ENCODE data around the gene ADAMTSL4. TPM values are rescaled to one million over a fixed set of nuclear protein-coding genes. Genes with fewer than 3 reads are reported as not detected.
A peak's percentile ranks its signal among the peaks of the same experiment; 100 is the strongest.

The ADAMTSL4 gene
- total and polyA plus RNA-seq, 9 of the 15 experiments (the other 6 are each of a cell fraction or from before 2014, with no cell fraction given): 12.7 to 212 (median 35.6) TPM

DNA sequence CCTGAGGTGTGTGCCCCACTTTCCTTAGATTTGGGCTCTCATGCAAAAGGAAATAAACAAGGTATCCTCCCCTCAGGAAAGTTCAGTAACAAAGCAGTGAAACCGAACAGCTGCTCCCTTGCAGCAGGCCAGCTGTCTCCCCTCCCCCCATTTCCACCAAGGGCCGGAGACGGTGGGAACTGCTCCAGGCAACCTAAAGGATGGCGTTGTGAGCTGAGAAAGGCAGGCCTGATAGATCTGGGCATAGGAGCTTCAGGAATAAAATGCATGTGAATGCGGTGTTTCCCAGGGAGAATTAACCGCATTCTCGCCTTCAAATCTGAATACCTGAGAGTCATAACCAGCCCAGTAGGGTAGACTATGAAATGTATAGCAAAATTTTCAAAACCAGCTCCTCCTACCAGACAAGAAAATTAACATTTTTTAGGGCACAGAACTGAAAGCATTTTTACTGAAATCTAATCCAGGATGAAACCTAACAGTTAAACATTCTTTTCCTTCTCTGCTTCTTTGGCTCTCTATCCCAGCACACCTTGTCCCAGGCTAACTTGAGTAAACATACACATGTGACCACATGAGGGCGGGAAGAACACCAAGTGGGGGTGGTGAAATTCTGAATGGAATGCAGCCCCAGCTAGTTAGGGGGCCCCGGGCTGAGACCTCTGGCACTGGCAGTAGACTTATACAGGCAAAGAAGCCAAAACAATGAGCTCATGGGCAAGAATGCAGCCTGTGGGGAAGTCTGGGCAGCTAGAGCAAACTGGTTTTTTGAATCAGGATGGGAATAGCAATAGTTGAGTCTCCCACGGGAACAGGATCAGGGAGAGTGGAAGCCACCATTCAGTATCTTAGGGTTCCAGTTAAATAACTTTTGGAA is 18.7 kb downstream of the ADAMTSL4 start (continued):
- TF ChIP-seq, protein P1, sequence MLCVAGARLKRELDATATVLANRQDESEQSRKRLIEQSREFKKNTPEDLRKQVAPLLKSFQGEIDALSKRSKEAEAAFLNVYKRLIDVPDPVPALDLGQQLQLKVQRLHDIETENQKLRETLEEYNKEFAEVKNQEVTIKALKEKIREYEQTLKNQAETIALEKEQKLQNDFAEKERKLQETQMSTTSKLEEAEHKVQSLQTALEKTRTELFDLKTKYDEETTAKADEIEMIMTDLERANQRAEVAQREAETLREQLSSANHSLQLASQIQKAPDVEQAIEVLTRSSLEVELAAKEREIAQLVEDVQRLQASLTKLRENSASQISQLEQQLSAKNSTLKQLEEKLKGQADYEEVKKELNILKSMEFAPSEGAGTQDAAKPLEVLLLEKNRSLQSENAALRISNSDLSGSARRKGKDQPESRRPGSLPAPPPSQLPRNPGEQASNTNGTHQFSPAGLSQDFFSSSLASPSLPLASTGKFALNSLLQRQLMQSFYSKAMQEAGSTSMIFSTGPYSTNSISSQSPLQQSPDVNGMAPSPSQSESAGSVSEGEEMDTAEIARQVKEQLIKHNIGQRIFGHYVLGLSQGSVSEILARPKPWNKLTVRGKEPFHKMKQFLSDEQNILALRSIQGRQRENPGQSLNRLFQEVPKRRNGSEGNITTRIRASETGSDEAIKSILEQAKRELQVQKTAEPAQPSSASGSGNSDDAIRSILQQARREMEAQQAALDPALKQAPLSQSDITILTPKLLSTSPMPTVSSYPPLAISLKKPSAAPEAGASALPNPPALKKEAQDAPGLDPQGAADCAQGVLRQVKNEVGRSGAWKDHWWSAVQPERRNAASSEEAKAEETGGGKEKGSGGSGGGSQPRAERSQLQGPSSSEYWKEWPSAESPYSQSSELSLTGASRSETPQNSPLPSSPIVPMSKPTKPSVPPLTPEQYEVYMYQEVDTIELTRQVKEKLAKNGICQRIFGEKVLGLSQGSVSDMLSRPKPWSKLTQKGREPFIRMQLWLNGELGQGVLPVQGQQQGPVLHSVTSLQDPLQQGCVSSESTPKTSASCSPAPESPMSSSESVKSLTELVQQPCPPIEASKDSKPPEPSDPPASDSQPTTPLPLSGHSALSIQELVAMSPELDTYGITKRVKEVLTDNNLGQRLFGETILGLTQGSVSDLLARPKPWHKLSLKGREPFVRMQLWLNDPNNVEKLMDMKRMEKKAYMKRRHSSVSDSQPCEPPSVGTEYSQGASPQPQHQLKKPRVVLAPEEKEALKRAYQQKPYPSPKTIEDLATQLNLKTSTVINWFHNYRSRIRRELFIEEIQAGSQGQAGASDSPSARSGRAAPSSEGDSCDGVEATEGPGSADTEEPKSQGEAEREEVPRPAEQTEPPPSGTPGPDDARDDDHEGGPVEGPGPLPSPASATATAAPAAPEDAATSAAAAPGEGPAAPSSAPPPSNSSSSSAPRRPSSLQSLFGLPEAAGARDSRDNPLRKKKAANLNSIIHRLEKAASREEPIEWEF (CRISPR knock-in tag; IDR thresholded peaks at IDR 0.05): no peak
- no peak for TF ChIP-seq ZNF785 (CRISPR knock-in tag; IDR thresholded peaks at IDR 0.05)
- TF ChIP-seq, protein P2, sequence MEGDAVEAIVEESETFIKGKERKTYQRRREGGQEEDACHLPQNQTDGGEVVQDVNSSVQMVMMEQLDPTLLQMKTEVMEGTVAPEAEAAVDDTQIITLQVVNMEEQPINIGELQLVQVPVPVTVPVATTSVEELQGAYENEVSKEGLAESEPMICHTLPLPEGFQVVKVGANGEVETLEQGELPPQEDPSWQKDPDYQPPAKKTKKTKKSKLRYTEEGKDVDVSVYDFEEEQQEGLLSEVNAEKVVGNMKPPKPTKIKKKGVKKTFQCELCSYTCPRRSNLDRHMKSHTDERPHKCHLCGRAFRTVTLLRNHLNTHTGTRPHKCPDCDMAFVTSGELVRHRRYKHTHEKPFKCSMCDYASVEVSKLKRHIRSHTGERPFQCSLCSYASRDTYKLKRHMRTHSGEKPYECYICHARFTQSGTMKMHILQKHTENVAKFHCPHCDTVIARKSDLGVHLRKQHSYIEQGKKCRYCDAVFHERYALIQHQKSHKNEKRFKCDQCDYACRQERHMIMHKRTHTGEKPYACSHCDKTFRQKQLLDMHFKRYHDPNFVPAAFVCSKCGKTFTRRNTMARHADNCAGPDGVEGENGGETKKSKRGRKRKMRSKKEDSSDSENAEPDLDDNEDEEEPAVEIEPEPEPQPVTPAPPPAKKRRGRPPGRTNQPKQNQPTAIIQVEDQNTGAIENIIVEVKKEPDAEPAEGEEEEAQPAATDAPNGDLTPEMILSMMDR (IDR thresholded peaks at IDR 0.05 in 2 of 3, conservative IDR thresholded peaks at IDR 0.05 in 1 of 3; ENCODE audit: insufficient read depth in 2 of 3, low read depth in 1 of 3, low read length in 3 of 3): peak in 2 of 3 experiments; percentile 14 to 31; a peak in 2 of 6 replicates
- TF ChIP-seq CAMTA2 (CRISPR knock-in tag; conservative IDR thresholded peaks at IDR 0.05): no peak
- TF ChIP-seq, protein P3, sequence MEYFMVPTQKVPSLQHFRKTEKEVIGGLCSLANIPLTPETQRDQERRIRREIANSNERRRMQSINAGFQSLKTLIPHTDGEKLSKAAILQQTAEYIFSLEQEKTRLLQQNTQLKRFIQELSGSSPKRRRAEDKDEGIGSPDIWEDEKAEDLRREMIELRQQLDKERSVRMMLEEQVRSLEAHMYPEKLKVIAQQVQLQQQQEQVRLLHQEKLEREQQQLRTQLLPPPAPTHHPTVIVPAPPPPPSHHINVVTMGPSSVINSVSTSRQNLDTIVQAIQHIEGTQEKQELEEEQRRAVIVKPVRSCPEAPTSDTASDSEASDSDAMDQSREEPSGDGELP (CRISPR knock-in tag; IDR thresholded peaks at IDR 0.05; ENCODE audit: borderline replicate concordance): peak; percentile 93
- TF ChIP-seq ZNF197 (CRISPR knock-in tag; IDR thresholded peaks at IDR 0.05; ENCODE audit: low read depth): no peak
- TF ChIP-seq LCOR (CRISPR knock-in tag; IDR thresholded peaks at IDR 0.05): no peak
- TF ChIP-seq ARID2 (IDR thresholded peaks at IDR 0.05): 0 out of 2 replicates have a peak, but pooled peaks have one; percentile 17
- 0 out of 2 replicates have a peak, but pooled peaks have one; percentile 4 for TF ChIP-seq ZNF384 (IDR thresholded peaks at IDR 0.05; ENCODE audit: low read depth, low read length)
- TF ChIP-seq SIN3A (IDR thresholded peaks at IDR 0.05; ENCODE audit: borderline replicate concordance in 2 of 2, control insufficient read depth in 1 of 2, low read depth in 2 of 2, low read length in 2 of 2): 0 out of 4 replicates have a peak, but pooled peaks of 1 of the 2 experiments have one; percentile 23
- no peak for TF ChIP-seq ESRRB (CRISPR knock-in tag; IDR thresholded peaks at IDR 0.05; ENCODE audit: borderline replicate concordance)
- TF ChIP-seq MYNN (IDR thresholded peaks at IDR 0.05): 0 out of 2 replicates have a peak, but pooled peaks have one; percentile 40
- TF ChIP-seq MYNN (CRISPR knock-in tag; IDR thresholded peaks at IDR 0.05): no peak
- no peak for TF ChIP-seq OTX1 (CRISPR knock-in tag; IDR thresholded peaks at IDR 0.05)

All from K562 (cell line).